Tibial nerve (tissue), 4 donors: ENCODE data around the gene CCNT2.
A peak's percentile ranks its signal among the peaks of the same experiment; 100 is the strongest.

Source experiments
- CTCF ChIP-seq, 5 experiments: fragments of 200-600 bp in 3 of 5; fragments of 450-650 bp in 2 of 5; sonication (generic) in 3 of 5; IDR thresholded peaks; one replicate each; pipeline ENCODE4 v1.5.1; 2016 to 2019; ENCODE audit warnings: antibody characterized with exemption in 5 of 5, mild to moderate bottlenecking in 3 of 5, moderate library complexity in 2 of 5
- EP300 ChIP-seq, 2 donors: sonication (generic); formaldehyde crosslinking; IDR thresholded peaks; one replicate each; pipeline ENCODE4 v1.6.1; 2017; ENCODE audit warnings: antibody characterized with exemption in 2 of 2, mild to moderate bottlenecking in 1 of 2

GRCh38 chr2:134918526-134919340, at the start of gene CCNT2:
- TF ChIP-seq CTCF (IDR thresholded peaks at IDR 0.05) (peak in 2 of 5 experiments; percentile 42 to 44), EP300 (IDR thresholded peaks at IDR 0.05) (peak; percentile 82 to 95)
